Neural crest cell (in vitro differentiated cells): ENCODE data around the gene CAND1. TPM values are rescaled to one million over a fixed set of nuclear protein-coding genes. Genes with fewer than 3 reads are reported as not detected.
"Not testable (repeated sequence)": the region's sequence is repeated elsewhere in the genome, so short reads cannot be mapped to it uniquely, and the experiment has no call there.

ENCODE experiments used
- DNase-seq: peaks from one replicate; pipeline ENCODE4 v3.0.0; 2021; ENCODE audit warnings: low read depth, mixed read lengths, low spot score
- H3K27ac Mint-ChIP-seq: one replicate; pipeline ENCODE4 v1.8.0; 2021; ENCODE audit warnings: mild to moderate bottlenecking, mixed read lengths; ENCODE audit not compliant: unreplicated experiment
- H3K27me3 Mint-ChIP-seq: 2 replicates; pipeline ENCODE4 v1.8.0; 2021; ENCODE audit warnings: low read depth, mild to moderate bottlenecking, mixed read lengths
- H3K36me3 Mint-ChIP-seq: 2 replicates; pipeline ENCODE4 v1.8.0; 2021; ENCODE audit warnings: low read depth, mild to moderate bottlenecking, mixed read lengths
- H3K4me1 Mint-ChIP-seq: 2 replicates; pipeline ENCODE4 v1.8.0; 2021; ENCODE audit warnings: mixed read lengths
- H3K4me3 Mint-ChIP-seq: one replicate; pipeline ENCODE4 v1.8.0; 2021; ENCODE audit warnings: mild to moderate bottlenecking, mixed read lengths
- H3K9me3 Mint-ChIP-seq: 2 replicates; pipeline ENCODE4 v1.8.0; 2021; ENCODE audit warnings: mixed read lengths
- CTCF ChIP-seq: fragments of 200-600 bp; sonication (generic); conservative IDR thresholded peaks from 2 replicates; pipeline ENCODE4 v1.5.0; 2021; ENCODE audit warnings: antibody characterized with exemption, mild to moderate bottlenecking
- total RNA-seq: library from RNA; stranded (reverse); gene quantifications from 2 replicates; pipeline ENCODE4 v1.2.1, GENCODE V29; 2021

Gene CAND1
- total RNA-seq, 1 donor from 2014 or later, result 259 TPM

GRCh38 chr12:67331123-67331522 is 62.0 kb downstream of the CAND1 start:
- Mint-ChIP-seq H3K27ac (no peak overlapping the region), H3K4me1 (no peaks in the 10 kb centered on the region), H3K27me3 (no peaks in the 10 kb centered on the region), H3K9me3 (no peaks in the 10 kb centered on the region), H3K36me3 (peaks cover 4% of the 10 kb centered on the region), H3K4me3 (no peak overlapping the region)
- DNase-seq, result no peak
- no peak for TF ChIP-seq CTCF

- no peaks in the 10 kb centered on the region for H3K4me1 Mint-ChIP-seq
- no peak overlapping the region for H3K4me3 Mint-ChIP-seq
- no peak for TF ChIP-seq CTCF
- H3K9me3 Mint-ChIP-seq, result no peaks in the 10 kb centered on the region
- DNase-seq, result no peak
- H3K36me3 Mint-ChIP-seq, result peaks cover 2% of the 10 kb centered on the region
- no peaks in the 10 kb centered on the region for H3K27me3 Mint-ChIP-seq
- H3K27ac Mint-ChIP-seq, result no peak overlapping the region
Observed at GRCh38 chr12:67331828-67332227, 62.7 kb downstream of the CAND1 start.

DNA sequence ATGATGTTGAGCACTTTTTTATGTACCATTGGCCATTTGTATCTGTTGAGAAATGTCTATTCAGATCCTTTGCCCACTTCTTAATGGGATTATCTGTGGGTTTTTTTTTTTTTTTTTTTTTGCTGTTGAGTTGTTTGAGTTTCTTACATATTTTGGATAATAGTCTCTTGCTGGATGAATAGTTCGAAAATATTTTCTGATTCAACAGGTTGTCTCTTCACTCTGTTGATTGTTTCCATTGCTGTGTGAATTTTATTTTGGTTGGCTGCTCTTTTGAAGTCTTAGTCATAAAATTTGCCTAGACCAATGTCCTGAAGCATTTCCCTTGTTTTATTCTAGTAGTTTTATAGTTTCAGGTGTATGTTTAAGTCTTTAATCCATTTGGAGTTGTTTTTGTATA is 64.5 kb downstream of the CAND1 start:
- DNase-seq, result no peak
- H3K4me1 Mint-ChIP-seq, result no peaks in the 10 kb centered on the region
- H3K27me3 Mint-ChIP-seq, result no peaks in the 10 kb centered on the region
- H3K4me3 Mint-ChIP-seq, result no peak overlapping the region
- H3K36me3 Mint-ChIP-seq, result peaks cover 5% of the 10 kb centered on the region
- peaks cover 13% of the 10 kb centered on the region for H3K9me3 Mint-ChIP-seq
- no peak overlapping the region for H3K27ac Mint-ChIP-seq
- TF ChIP-seq CTCF, result no peak

GRCh38 chr12:67338426-67338825 is 69.3 kb downstream of the CAND1 start:
- Mint-ChIP-seq H3K27me3 (no peaks in the 10 kb centered on the region), H3K27ac (no peak overlapping the region), H3K4me1 (no peaks in the 10 kb centered on the region), H3K36me3 (peaks cover 20% of the 10 kb centered on the region), H3K4me3 (no peak overlapping the region), H3K9me3 (peaks cover 30% of the 10 kb centered on the region)
- no peak for DNase-seq
- no peak for TF ChIP-seq CTCF

DNA sequence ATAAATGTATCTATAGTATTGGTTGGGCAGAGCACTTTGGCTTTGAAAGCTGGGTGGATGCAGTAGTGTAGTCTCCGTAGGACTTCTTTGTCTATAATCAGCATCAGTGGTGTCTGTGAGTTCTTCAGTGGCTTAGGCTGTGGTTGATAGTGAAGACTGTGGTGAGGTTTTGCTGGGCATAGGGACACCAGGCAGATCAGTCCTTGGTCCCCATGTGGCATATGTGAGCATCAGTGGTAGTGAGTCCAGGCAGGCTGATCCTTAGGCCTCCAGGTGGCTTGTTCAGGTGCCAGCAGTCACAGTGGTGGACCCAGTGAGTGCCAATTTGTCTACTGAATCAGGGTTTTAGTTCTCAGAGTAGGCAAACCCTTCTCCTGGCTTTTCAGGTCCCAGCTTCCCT is 70.4 kb downstream of the CAND1 start:
- no peaks in the 10 kb centered on the region for H3K27me3 Mint-ChIP-seq
- H3K27ac Mint-ChIP-seq, result no peak overlapping the region
- no peak overlapping the region for H3K4me3 Mint-ChIP-seq
- H3K36me3 Mint-ChIP-seq, result peaks cover 20% of the 10 kb centered on the region
- H3K9me3 Mint-ChIP-seq, result peaks cover 30% of the 10 kb centered on the region
- no peaks in the 10 kb centered on the region for H3K4me1 Mint-ChIP-seq
- no peak for DNase-seq
- no peak for TF ChIP-seq CTCF

DNA sequence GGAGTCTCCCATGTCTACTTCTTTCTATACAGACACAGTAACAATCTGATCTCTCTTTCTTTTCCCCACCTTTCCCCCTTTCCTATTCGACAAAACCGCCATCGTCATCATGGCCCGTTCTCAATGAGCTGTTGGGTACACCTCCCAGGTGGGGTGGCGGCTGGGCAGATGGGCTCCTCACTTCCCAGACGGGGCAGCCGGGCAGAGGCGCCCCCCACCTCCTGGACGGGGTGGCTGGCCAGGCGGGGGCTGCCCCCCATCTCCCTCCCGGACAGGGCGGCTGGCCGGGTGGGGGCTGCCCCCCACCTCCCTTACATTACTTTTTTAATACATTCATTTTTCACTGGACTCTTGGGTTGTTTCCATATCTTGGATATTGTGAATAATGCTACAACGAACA is 71.9 kb downstream of the CAND1 start:
- H3K9me3 Mint-ChIP-seq, result peaks cover 30% of the 10 kb centered on the region
- peaks cover 20% of the 10 kb centered on the region for H3K36me3 Mint-ChIP-seq
- not testable (repeated sequence) for H3K27ac Mint-ChIP-seq, H3K27me3 Mint-ChIP-seq, DNase-seq, H3K4me1 Mint-ChIP-seq, H3K4me3 Mint-ChIP-seq
